NCI-H187 treated with DMSO at 0.1 percent for 48 hours (cell line): ENCODE measurements around the gene PGAP6.
"Not testable (repeated sequence)": the region's sequence is repeated elsewhere in the genome, so short reads cannot be mapped to it uniquely, and the experiment has no call there.

ENCODE experiments used
- DNase-seq: peaks from one replicate; lab custom pipeline; 2025; lab: John Stamatoyannopoulos, UW

Gene PGAP6

DNA sequence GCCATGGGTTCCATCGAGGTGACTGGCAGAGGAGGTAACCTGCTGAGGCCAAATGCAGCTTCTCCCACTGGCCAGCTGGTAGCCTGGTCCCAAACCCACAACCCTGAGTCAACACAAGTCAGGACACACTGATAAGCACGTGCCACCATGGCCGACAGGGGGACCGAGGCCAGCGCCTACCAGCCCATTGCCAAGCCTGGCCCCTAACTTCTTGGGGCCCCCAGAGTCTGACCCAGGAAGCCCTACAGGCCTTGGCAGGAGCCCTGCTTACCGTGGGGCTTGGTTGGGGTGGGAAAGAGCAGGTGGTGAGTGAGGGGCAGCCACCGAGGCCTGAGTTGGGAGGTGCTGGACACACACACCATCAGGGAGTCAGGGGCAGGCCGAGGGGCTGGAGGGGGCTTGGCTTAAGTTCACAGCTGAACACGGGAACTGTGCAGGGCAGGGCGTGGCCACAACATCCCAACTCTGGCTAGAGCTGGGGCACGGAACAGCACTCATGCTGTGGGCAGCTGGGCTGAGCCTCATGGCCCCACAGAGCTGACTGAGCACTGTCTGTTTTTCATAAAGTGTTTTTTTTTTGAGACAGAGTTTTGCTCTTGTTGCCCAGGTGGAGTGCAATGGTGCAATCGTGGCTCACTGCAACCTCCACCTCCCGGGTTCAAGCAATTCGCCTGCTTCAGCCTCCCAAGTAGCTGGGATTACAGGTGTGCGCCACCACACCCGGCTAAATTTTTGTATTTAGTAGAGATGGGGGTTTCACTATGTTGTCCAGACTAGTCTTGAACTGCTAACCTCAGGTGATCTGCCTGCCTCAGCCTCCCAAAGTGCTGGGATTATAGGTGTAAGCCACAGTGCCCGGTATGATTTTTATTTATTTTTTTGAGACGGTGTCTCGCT, 16.9 kb downstream of the PGAP6 start:
- no peak for DNase-seq

DNA sequence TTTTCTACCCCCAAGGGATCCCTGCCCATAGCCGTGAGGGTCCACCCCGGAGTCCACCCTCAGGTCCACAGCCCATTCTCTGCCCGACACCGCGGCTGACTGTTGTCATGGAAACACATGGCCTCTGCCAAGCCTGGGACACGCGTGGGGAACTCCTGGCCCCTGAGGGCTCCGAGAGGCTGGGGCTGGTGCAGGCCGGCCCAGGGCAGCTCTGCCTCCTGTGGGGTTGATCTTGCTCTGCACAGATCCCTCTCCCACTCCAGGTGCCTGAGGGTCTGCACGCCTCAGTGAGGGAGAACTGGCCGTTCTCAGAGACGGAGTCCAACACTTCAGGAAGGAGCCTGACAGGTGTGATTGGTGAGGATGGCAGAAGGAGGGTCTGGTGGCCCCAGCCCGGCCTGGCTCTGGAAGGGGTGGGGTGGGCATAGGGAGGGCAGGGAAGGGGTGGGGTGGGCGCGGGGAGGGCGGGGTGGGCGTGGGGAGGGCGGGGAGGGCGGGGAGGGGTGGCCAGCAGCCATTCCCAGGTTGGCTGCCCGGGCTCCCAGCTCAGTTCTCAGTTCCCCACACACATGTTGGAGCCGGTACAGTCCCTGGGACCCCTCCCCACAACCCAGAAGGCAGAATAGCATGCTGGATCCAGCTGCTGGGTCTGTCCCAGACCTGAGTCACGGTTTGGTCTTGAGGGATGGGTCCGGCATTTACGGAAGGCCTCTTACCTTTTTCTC, 17.9 kb downstream of the PGAP6 start:
- no peak for DNase-seq

GRCh38 chr16:363110-363765, 18.5 kb downstream of the PGAP6 start:
- DNase-seq = no peak

DNA sequence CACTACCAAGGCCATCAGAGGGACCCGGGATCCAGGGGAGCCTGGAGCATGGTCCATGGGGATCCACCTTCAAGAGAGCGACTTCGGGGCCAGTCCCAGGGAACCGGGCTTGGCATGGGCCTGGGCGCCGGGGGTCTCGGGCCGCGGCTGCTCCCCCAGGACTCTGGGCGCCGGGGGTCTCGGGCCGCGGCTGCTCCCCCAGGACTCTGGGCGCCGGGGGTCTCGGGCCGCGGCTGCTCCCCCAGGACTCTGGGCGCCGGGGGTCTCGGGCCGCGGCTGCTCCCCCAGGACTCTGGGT, 19.1 kb downstream of the PGAP6 start:
- not testable (repeated sequence) for DNase-seq

- peak; percentile 19 for DNase-seq
Observed at GRCh38 chr16:361872-362701, 19.7 kb downstream of the PGAP6 start.

DNA sequence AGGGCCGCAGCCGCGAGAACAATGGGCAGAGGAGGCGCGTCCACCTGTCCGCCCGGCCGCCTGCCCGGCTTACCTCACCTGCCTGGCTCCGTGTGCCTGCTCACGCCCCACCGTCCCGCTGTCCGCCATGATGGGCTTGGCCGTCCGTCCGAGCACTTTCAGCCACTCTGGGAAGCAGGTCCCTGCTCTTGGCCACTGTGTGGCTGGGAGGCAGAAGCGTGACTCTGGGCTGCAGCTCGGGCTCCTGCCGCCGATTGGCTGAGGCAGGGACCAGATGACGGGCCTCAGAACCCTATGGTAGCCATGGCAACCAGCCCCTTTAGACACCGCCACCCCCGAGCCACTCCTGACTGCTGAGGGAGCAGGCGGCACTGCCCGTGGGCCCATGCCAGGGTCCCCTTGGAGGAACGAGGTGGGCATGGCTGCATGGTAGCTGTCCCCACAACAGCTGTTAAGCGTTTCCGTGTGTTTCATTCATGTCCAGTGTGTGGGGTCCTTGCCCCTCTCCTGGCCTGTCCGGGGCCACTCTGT, 20.4 kb downstream of the PGAP6 start:
- DNase-seq = no peak

GRCh38 chr16:360698-361336, 21.0 kb downstream of the PGAP6 start:
- no peak for DNase-seq

GRCh38 chr16:359871-360697, 21.7 kb downstream of the PGAP6 start:
- DNase-seq = no peak

GRCh38 chr16:359067-359763, 22.6 kb downstream of the PGAP6 start:
- DNase-seq = no peak

DNA sequence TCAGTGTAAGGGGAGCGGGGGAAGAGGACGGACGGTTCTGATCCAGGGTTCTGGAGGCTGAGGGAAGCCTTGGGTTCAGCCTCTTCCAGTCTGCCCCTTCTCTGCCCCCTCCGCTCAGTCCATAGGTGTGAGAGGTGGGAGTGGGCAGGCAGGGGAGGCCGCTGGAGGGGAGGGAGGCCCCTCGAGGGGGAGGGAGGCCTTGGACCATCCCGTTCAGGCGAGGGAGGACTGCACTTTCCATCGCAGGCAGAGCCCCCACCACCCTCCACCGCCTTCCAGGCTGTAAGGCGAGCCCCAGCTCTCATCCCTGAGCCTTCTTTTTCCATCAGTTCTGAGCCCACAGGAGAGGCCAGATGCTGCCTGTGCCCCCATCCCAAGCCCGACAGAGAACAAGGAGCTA, 25.0 kb downstream of the PGAP6 start:
- no peak for DNase-seq

DNA sequence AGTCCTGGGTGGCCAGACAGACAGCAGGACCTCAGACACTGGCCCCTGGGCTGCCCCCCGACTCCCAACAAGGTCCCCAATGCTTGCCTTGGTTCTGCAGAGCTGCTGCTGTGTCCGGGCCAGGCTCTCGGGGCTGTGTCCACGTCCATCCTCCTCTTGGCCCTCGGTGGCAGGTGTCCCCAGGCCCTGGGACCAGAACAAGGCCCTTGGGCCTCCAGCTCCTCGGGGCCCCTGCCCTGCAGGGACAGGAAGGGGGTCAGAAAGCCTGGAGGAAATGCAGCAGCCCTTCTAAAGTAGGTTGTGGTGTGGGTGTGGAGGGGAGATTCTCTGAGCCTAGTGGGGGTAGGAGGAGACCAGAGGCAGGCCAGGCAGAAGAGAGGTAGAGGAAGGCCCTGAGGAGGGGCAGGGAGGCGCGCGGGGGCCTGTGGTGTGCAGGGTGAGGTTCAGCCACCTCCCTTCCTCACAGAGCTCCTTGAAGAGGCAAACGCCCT, 26.8 kb downstream of the PGAP6 start:
- DNase-seq = no peak

DNA sequence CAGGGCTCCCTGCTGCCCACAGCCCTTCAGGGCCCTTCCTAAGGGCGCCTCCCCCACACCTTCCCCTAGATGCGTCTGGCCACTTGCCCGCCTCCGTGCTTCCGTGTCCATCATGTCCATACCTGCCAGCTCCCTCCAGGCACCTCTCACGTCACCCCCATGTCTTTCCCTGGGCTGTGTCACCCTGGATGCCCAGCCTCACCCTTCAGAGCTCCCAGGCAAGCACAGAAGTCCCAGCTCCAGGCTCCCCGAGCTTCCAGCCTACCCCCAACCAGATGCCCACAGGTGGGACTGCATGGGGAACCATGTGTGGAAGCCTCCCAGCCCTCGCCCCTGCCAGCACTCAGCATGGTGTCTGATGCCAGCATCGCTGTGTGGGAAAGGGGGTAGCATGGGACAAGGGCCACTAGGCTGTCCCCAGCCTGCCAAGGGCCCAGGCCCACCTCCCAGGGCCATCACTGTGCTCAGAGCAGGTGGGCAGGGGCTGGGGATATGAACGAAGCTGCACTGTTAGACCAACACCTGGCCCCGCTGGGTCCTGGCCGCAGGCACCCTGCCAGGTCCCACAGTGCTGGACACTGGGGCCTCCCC, 27.4 kb downstream of the PGAP6 start:
- DNase-seq = no peak

GRCh38 chr16:353404-354290, 28.1 kb downstream of the PGAP6 start:
- DNase-seq = no peak

DNA sequence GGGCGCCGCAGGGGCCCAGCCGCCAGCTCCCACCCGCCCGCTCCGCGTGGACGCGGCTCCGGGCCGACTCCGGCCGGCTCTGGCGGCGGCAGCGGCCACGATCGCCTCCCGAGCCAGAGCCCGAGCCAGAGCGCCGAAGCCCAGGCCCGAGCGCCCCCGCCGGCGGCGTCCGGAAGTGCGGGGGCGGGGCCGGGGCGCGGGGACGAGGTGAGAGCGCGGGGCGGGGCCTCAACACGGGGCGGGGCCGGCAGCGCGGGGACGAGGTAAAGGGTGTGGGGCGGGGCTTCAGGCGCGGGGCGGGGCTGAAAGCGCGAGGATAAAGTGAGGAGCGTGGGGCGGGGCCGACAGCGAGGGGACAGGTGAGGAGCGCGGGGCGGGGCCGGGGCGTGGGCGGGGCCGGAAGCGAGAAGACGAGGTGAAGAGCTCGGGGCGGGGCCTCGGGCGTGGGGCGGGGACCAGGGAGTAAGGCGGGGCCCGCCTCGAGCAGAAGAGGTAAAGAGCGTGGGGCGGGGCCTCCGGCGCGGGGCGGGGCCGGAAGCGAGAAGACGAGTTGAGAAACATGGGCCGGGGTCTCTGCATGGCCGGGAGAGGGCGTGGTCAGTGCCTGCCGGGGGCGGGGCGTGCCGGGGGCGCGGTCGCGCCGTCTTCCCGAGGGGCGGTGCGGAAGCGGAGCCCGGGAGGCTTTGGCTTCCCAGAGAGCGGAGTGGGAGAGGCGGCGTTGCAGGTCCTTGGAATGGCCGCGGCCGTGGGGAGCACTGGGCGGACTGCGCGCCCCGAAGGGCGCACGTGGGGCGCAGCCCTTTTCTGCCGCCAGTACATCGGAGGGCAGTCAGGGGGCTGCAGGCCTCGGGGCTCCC, 29.0 kb downstream of the PGAP6 start, which contains the start of gene AXIN1:
TSS of gene AXIN1 (minus strand) at position 177 of the 857 bp plus-strand sequence. CDS start 5,698 bp downstream, outside the sequence.
- peak; percentile 98 for DNase-seq

- no peak for DNase-seq
Observed at GRCh38 chr16:351804-352520, 29.8 kb downstream of the PGAP6 start.

DNA sequence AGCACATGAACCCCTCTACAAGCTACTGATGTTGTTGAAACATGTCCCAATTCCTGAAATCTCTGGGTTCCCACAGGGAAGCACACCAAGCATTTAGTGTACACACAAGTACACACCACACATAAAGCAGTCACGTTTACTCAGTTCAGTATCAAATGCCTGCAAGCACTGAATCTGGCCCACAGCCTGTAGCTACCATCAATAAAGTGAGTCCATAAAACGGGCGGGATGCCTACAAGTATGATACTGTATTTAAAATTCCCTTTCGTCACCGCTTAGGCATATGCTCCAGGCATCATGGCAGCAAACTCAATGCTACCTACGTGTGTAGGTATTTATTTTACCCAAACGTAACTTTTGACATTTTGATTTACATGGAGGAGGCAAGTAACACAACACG, 31.6 kb downstream of the PGAP6 start:
- DNase-seq = no peak
